GM19328 (cell line): ENCODE measurements around the gene ME3.
"Not testable (repeated sequence)": the region's sequence is repeated elsewhere in the genome, so short reads cannot be mapped to it uniquely, and the experiment has no call there.

Source experiments
- ATAC-seq: cut with Tn5 transposase; IDR thresholded peaks from one replicate; pipeline ENCODE4 v1.9.1; 2021; ENCODE audit warnings: mild to moderate bottlenecking, moderate library complexity; ENCODE audit not compliant: unreplicated experiment

The ME3 gene

GRCh38 chr11:86442827-86443226 is 229.6 kb downstream of the ME3 start:
- ATAC-seq = no peak

DNA sequence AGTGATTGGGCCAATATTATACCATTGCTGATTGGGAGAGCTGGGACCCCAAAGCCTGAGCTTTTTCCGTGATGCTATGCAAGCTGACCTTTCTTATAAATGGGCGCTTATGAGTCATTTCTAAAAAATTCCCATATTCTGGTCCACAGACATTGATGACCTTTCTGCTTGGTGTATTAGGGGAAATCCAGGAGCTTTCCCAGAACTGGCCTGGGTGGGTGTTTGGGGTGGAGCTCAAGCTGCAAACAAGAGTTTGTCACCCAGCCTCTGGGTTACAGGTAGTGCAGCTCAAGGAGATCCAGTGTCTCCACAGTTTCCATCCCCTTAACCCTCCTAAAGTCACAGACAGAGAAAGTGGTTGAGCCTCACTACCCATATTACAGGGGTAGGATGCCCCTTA is 230.0 kb downstream of the ME3 start:
- no peak for ATAC-seq

- ATAC-seq = no peak
Measured at GRCh38 chr11:86440843-86441242, 231.6 kb downstream of the ME3 start.

- ATAC-seq = no peak
Measured at GRCh38 chr11:86440305-86440716, 232.1 kb downstream of the ME3 start.

DNA sequence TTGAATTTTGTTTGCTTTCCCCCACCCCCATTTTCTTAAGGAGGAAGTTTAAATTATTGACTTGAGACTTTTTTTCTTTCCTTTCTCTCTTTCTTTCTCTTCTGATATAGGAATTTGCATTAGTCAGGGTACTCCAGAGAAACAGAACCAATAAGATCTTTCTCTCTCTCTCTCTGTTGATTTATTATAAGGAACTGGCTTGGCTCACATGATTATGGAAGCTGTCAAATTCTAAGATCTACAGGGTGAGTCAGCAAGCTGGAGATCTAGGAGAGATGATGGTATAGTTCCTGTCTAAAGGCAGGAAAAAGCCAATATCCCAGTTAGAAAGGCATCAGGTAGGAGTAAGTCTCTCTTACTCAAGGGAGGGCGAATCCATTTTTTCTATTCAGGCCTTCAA is 233.7 kb downstream of the ME3 start:
- ATAC-seq = no peak

- no peak for ATAC-seq
Measured at GRCh38 chr11:86435711-86436110, 236.7 kb downstream of the ME3 start.

GRCh38 chr11:86433361-86434095 is 238.9 kb downstream of the ME3 start:
- ATAC-seq = not testable (repeated sequence)

DNA sequence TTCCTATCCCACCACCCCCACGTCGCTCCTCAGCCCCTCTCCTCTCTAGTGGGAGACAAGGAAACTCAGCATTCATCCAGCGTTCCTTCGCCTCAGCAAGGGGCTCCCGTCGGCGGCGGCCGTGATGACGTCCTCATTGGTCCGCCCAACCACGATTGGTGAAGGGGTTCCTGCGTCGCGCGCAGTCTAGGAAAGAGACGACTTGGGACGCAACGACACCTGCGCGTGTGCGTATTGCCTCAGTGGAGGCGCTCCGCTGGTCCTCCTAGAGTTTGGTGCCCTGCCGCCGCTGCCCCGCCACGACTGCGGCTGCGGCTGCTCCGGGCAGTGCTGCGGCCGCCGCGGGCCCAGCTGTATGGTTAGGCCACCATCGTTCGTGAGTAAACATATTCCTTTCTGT is 241.2 kb downstream of the ME3 start:
- ATAC-seq = no peak

DNA sequence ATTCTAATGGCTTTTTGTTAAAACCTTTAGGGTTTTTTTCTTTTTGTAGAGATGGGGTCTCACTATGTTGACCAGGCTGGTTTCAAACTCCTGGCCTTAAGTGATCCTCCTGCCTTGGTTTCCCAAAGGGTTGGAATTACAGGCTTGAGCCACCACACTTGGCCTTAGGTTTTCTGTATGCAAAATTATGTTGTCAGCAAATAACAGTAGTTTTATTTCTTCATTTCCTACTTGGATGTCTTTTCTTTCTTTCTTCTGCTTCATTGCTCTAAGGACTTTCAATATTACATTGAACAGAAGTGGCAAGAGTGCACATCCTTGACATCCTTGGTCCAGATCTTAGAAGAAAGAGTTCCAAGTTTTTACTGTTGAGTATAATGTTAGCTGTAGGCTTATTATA is 245.0 kb downstream of the ME3 start:
- ATAC-seq = no peak

DNA sequence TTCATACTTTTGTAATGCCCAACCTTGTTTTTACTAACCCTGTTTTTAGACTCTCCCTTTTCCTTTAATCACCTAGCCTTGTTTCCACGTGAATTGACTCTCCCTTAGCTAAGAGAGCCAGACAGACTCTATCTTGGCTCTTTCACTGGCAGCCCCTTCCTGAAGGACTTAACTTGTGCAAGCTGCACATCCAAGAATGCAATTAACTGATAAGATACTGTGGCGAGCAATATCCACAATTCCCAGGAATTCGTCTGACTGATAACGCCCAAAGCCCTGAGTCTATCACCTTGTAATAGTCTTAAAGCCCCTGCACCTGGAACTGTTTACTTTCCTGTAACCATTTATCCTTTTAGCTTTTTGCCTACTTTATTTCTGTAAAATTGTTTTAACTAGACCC is 248.9 kb downstream of the ME3 start:
- ATAC-seq = not testable (repeated sequence)

DNA sequence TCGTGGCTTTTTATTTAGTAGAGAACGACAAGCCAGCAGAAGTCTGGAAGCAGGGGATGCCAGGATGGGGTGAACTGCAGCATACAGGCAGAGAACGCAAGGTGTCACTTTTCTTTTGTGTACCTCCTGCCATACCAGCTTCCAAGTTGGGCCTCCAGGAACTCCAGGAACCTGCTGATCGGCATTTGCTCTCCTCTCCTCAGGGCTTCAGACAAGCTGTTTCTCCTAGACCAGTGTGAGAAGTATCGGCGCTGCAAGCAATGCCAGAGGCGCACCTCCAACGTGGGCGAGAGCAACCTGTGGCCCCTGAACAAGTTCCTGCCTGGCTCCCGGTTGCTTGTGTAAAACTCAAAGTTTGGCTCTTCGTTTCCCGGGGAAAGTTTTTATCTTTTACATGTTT is 250.0 kb downstream of the ME3 start:
- ATAC-seq = no peak

DNA sequence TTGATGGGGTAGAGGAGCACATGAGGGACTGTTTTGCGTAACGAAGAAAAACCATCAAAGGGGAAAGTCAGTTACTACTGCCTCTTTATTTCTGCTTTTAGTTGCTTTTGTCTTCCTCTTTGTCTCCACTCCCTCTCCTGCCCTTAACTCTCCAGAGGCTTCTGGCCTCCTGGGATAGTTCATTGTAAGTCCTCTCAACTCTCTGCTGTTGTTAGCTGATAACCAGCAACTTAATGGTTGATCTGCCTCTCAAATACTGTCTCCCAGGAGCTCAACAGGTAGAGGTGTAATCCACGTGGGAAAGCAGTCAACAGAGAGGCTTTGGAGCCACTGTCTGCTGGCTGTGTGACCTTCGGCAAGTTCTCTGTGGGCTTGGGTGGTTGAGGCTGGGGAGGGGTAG is 250.5 kb downstream of the ME3 start:
- ATAC-seq = no peak

DNA sequence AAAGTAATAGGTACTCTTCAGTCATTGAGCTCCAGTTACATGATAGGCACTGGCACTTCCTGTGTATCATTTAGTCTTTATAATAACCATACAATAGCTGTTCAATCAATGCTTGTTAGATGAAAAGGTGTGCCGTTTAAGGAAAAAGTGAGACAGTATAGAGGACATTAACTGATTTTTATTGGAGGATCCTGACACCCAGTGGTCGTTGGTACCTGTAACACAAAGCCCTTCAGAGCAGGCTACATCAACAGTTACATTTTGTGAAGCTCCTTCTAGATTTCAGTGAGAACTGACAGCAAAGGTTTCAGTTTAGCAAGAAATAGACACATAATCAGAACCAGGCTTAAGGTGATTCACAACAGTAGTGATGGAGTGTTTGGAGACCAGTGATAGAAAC is 253.5 kb downstream of the ME3 start:
- ATAC-seq = no peak

DNA sequence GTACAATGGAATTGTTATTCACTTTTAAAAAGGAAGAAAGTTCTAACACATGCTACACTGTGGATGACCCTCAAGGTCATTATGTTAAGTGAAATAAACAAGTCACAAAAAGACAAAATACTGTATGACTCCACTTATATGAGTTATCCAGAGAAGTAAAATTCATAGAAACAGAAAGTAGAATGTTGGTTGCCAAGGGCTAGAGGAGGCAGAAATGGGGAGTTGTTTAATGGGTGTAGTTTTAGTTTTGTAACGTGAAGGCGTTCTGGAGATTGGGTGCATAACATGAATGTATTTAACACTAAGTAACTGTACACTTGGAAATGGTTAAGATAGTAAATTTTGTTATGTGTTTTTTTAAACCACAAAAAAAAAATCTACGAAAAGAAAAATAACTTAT is 253.9 kb downstream of the ME3 start:
- ATAC-seq = no peak

- no peak for ATAC-seq
Measured at GRCh38 chr11:86418106-86418505, 254.3 kb downstream of the ME3 start.

DNA sequence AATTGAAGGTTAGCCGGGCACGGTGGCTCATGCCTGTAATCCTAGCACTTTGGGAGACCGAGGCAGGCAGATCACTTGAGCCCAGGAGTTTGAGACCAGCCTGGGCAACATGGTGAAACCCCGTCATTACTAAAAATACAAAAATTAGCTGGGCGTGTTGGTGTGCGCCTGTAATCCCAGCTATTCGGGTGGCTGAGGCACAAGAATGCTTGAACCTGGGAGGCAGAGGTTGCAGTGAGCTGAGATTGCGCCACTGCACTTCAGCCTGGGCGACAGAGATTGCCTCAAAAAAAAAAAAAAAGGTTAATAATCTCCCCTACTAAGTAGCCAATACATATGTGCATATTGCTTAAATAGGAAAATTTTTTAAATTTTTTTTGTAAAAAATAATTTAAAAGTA is 255.5 kb downstream of the ME3 start:
- not testable (repeated sequence) for ATAC-seq

- no peak for ATAC-seq
Measured at GRCh38 chr11:86416494-86416893, 255.9 kb downstream of the ME3 start.

DNA sequence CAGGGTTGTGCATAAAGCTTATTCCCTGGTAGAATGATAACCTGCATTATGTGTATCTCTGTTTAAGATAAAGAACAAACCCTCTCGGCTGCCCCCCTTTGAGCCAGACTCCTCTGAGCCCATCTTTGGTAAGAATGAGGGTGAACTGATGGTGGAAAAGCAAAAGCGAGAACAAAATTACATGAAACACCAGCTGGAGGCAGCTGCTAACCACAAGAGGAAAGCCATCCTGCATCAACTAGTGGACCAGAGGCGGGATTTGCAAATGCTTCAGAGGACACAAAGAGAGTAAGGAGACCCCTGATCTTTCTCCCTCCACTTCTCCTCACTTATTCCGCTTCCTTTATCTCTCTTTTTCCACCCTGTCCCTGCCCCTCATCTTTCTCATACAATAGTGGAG is 257.4 kb downstream of the ME3 start:
- ATAC-seq = no peak

DNA sequence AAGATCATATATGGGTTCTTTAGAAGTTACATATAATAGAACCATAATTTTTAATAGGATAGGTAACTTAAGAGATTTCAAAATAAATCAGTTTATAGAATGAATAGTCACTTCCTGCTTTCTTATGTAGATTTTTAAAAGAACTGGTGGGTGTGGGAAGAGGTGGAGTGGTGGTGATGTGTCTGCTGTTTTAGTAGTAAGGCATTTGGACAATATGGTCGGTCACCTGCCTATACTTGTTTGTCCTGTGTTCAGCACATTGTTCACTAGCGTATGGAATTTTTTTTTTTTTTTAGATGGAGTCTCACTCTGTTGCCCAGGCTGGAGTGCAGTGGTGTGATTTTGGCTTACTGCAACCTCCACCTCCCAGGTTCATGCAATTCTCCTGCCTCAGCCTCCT is 258.4 kb downstream of the ME3 start:
- no peak for ATAC-seq

- no peak for ATAC-seq
Measured at GRCh38 chr11:86408845-86409244, 263.6 kb downstream of the ME3 start.

DNA sequence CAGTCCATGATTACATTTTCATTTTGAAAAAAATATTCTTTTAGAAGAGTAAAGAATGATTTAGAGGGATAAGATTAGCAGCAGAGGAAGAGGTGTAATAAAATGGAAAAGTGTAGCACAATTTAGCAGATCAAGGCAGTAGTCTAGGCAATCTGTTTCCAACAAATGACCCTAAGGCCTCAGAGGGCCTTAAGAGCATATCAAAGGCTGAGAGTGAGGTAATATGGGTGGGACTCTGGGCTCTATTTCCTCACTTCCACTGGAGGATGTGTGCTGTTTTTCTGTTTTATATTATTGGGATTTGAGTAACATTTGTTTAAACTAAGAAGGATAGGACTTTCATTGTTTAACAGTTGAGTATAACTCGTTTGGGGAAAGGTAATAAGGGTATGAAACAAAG is 269.0 kb downstream of the ME3 start:
- no peak for ATAC-seq

- no peak for ATAC-seq
Measured at GRCh38 chr11:86398106-86398505, 274.3 kb downstream of the ME3 start.

DNA sequence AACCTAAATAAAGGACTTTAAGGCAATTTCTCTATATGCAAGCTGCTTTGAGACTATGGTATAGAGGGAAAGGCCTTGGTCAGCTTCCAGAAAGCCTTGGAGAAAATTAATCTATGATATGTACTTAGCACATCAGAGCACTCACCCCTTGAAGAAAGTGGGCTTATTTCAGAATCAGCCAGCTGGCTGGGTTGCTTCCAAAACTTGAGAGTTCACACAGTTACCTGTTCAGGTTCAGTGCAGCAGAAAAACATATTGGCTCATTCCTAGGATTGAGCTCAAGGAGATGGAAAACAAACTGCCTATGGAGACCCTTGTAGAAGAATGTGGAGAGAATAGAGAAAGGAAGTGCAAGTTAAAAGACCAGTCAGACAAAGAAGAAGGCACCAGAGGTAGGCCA is 275.1 kb downstream of the ME3 start:
- no peak for ATAC-seq
